ENCODE measurements around the gene CNBP.
"Not testable (repeated sequence)": the region's sequence is repeated elsewhere in the genome, so short reads cannot be mapped to it uniquely, and the experiment has no call there.

The CNBP gene

DNA sequence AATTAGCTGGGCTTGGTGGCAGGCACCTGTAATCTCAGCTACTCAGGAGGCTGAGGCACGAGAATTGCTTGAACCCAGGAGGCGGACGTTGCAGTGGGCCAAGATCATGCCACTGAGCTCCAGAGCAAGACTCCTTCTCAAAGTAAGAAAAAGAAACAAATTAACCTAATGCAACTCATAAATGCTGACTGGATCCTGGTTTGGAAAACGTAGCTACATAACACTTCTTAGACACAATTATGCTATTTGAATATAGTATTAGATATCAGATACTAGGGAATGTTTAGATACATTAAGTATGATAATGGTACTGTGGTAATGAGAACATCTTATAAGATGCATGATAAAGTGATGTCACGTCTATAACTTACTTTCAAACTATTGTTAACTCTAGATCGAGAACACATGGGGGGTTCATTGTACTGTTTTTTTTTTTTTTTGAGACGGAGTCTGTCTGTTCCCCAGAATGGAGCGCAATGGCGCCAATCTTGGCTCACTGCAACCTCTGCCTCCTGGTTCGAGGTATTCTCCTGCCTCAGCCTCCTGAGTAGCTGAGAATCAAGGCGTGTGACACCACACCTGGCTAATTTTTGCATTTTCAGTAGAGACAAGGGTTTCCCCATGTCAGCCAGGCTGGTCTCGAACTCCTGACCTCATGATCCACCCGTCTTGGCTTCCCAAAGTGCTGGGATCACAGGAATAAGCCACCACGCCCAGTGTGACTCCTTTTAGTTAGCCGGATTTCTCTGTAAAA lies 16.9 kb downstream of the CNBP start:
- no peaks in the 10 kb centered on the region for H3K27me3 ChIP-seq (ENCODE audit: control insufficient read depth in 2 of 2, insufficient read depth in 2 of 2, low read length in 2 of 2)
- no peak overlapping the region for H3K27ac ChIP-seq (ENCODE audit: low read depth in 2 of 2, low read length in 2 of 2)
- no peak overlapping the region for H3K9ac ChIP-seq (ENCODE audit: low read depth in 1 of 2, low read length in 2 of 2)
- no peak overlapping the region for H3K4me3 ChIP-seq (ENCODE audit: low read length in 2 of 2)
- H3K9me3 ChIP-seq (ENCODE audit: control insufficient read depth in 2 of 2, low read length in 2 of 2) = no peaks in the 10 kb centered on the region
- peaks cover 6 to 10% of the 10 kb centered on the region in 2 donors for H3K4me1 ChIP-seq (ENCODE audit: control insufficient read depth in 2 of 2, insufficient read depth in 2 of 2, low read length in 2 of 2)
- peaks cover 44 to 52% of the 10 kb centered on the region in 2 donors for H3K36me3 ChIP-seq (ENCODE audit: control insufficient read depth in 2 of 2, insufficient read depth in 2 of 2, low read length in 2 of 2)

- Histone ChIP-seq H3K36me3 (ENCODE audit: control insufficient read depth in 2 of 2, insufficient read depth in 2 of 2, low read length in 2 of 2) (peaks cover 33 to 41% of the 10 kb centered on the region in 2 donors), H3K4me1 (ENCODE audit: control insufficient read depth in 2 of 2, insufficient read depth in 2 of 2, low read length in 2 of 2) (peaks cover 6 to 11% of the 10 kb centered on the region in 2 donors)
- H3K9me3 ChIP-seq (ENCODE audit: control insufficient read depth in 2 of 2, low read length in 2 of 2); H3K9ac ChIP-seq (ENCODE audit: low read depth in 1 of 2, low read length in 2 of 2); H3K4me3 ChIP-seq (ENCODE audit: low read length in 2 of 2); H3K27ac ChIP-seq (ENCODE audit: low read depth in 2 of 2, low read length in 2 of 2); H3K27me3 ChIP-seq (ENCODE audit: control insufficient read depth in 2 of 2, insufficient read depth in 2 of 2, low read length in 2 of 2): not testable (repeated sequence)
These were observed 18.1 kb downstream of the CNBP start for GRCh38 chr3:129165594-129165993.

DNA sequence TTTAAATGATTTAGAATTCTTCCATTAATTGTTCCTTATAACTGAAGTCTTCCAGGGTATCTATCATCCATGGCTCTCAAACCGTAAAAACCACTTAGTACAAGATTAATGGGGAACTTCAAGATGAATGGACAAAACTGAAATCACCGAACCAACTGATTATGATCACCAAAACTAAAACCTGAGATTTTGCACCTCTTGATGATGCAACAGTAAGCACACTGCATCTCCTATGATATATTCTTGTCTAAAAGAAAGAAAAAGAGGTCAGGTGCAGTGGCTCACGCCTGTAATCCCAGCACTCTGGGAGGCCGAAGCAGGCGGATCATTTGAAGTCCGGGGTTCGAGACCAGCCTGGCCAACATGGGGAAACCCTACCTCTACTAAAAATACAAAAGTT lies 19.2 kb downstream of the CNBP start:
- Histone ChIP-seq H3K27ac (ENCODE audit: low read depth in 2 of 2, low read length in 2 of 2) (no peak overlapping the region), H3K4me3 (ENCODE audit: low read length in 2 of 2) (no peak overlapping the region), H3K4me1 (ENCODE audit: control insufficient read depth in 2 of 2, insufficient read depth in 2 of 2, low read length in 2 of 2) (peaks cover 12 to 13% of the 10 kb centered on the region in 2 donors), H3K36me3 (ENCODE audit: control insufficient read depth in 2 of 2, insufficient read depth in 2 of 2, low read length in 2 of 2) (peaks cover 22 to 30% of the 10 kb centered on the region in 2 donors), H3K9ac (ENCODE audit: low read depth in 1 of 2, low read length in 2 of 2) (no peak overlapping the region), H3K9me3 (ENCODE audit: control insufficient read depth in 2 of 2, low read length in 2 of 2) (no peaks in the 10 kb centered on the region), H3K27me3 (ENCODE audit: control insufficient read depth in 2 of 2, insufficient read depth in 2 of 2, low read length in 2 of 2) (no peaks in the 10 kb centered on the region)

DNA sequence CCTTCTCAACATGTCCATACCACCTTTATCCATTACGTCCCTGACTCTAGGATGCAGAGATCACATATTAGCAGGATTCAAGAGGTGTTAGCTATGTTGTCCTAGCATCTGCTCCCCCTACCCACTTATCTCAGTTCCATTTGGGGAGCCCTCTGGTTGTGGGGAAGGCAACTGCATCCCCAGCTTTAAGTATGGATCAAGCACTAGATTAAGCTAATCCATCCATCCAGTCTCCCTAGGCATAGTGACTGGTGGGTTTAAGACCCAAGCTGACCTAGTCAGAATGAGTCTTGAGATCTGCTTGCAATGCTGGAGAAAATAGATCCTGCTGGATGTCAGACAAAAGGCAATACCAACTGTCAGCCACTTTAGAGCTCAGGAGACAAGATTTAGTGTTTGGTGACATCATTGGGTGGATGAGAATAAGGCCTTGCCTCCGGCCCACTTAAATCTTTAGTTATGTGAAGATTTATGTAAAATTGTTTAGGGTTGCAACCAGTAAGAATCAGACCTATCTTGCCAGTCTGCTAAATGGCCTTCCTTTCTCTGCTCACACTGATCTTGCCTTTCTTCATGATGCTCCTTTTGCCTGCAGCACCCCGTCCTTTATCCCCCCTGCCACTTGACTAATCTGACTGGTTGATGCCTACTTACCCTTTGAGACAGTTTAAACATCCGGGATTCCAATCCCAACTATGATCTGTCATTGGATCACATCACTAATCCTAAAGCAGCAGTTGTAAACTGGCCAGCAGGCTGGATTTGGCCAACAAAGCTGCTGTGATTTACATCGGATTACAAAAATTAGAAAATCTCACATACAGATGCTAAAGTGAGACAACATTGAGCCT lies 20.7 kb downstream of the CNBP start:
- Histone ChIP-seq H3K27ac (ENCODE audit: low read depth in 2 of 2, low read length in 2 of 2) (no peak overlapping the region), H3K9me3 (ENCODE audit: control insufficient read depth in 2 of 2, low read length in 2 of 2) (no peaks in the 10 kb centered on the region), H3K9ac (ENCODE audit: low read depth in 1 of 2, low read length in 2 of 2) (peak overlapping the region in 1 of 2 donors; percentile 1), H3K4me3 (ENCODE audit: low read length in 2 of 2) (no peak overlapping the region), H3K27me3 (ENCODE audit: control insufficient read depth in 2 of 2, insufficient read depth in 2 of 2, low read length in 2 of 2) (no peaks in the 10 kb centered on the region), H3K36me3 (ENCODE audit: control insufficient read depth in 2 of 2, insufficient read depth in 2 of 2, low read length in 2 of 2) (peaks cover 21 to 30% of the 10 kb centered on the region in 2 donors), H3K4me1 (ENCODE audit: control insufficient read depth in 2 of 2, insufficient read depth in 2 of 2, low read length in 2 of 2) (peaks cover 15% of the 10 kb centered on the region in 2 donors)

DNA sequence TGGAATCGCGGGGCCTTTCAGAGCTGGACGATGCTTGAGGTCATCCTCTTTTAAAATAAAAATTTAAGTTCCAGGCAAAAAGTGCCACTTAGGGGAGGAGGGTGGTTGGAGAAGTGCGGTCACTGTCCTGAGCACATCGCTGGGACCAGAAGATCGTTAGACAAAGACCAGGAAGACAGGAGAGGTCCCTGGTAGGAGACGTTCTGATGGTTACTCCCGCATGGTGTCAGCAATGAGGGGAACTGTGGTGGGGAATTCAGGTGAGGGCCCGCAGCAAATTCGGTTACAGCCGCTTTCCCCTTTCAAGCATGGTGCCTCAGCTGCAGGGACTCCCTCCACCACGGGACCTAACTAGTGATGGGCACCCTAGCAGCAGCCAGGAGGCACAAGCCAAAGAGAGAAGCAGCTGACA lies 21.8 kb downstream of the CNBP start:
- no peaks in the 10 kb centered on the region for H3K9me3 ChIP-seq (ENCODE audit: control insufficient read depth in 2 of 2, low read length in 2 of 2)
- no peaks in the 10 kb centered on the region for H3K27me3 ChIP-seq (ENCODE audit: control insufficient read depth in 2 of 2, insufficient read depth in 2 of 2, low read length in 2 of 2)
- H3K27ac ChIP-seq (ENCODE audit: low read depth in 2 of 2, low read length in 2 of 2) = peak overlapping the region; percentile 96 to 97
- H3K4me1 ChIP-seq (ENCODE audit: control insufficient read depth in 2 of 2, insufficient read depth in 2 of 2, low read length in 2 of 2) = peaks cover 15% of the 10 kb centered on the region in 2 donors
- peak overlapping the region; percentile 78 to 97 for H3K9ac ChIP-seq (ENCODE audit: low read depth in 1 of 2, low read length in 2 of 2)
- peaks cover 17 to 28% of the 10 kb centered on the region in 2 donors for H3K36me3 ChIP-seq (ENCODE audit: control insufficient read depth in 2 of 2, insufficient read depth in 2 of 2, low read length in 2 of 2)
- H3K4me3 ChIP-seq (ENCODE audit: low read length in 2 of 2) = peak overlapping the region; percentile 89 to 99

GRCh38 chr3:129160891-129161859 lies 22.5 kb downstream of the CNBP start, which contains the start of gene ISY1:
ISY1 (minus strand) TSS chr3:129161063; CDS start chr3:129160975, 88 bp downstream.
- H3K4me1 ChIP-seq (ENCODE audit: control insufficient read depth in 2 of 2, insufficient read depth in 2 of 2, low read length in 2 of 2) = peaks cover 15% of the 10 kb centered on the region in 2 donors
- peaks cover 18 to 25% of the 10 kb centered on the region in 2 donors for H3K36me3 ChIP-seq (ENCODE audit: control insufficient read depth in 2 of 2, insufficient read depth in 2 of 2, low read length in 2 of 2)
- H3K4me3 ChIP-seq (ENCODE audit: low read length in 2 of 2) = peak within 1 kb of the TSS; percentile 89 to 99
- peak within 1 kb of the TSS; percentile 96 to 97 for H3K27ac ChIP-seq (ENCODE audit: low read depth in 2 of 2, low read length in 2 of 2)
- H3K27me3 ChIP-seq (ENCODE audit: control insufficient read depth in 2 of 2, insufficient read depth in 2 of 2, low read length in 2 of 2) = no peaks in the 10 kb centered on the region
- H3K9ac ChIP-seq (ENCODE audit: low read depth in 1 of 2, low read length in 2 of 2) = peak within 1 kb of the TSS; percentile 78 to 97
- H3K9me3 ChIP-seq (ENCODE audit: control insufficient read depth in 2 of 2, low read length in 2 of 2) = no peaks in the 10 kb centered on the region

- Histone ChIP-seq H3K36me3 (ENCODE audit: control insufficient read depth in 2 of 2, insufficient read depth in 2 of 2, low read length in 2 of 2) (peaks cover 23 to 29% of the 10 kb centered on the region in 2 donors), H3K27me3 (ENCODE audit: control insufficient read depth in 2 of 2, insufficient read depth in 2 of 2, low read length in 2 of 2) (no peaks in the 10 kb centered on the region), H3K9me3 (ENCODE audit: control insufficient read depth in 2 of 2, low read length in 2 of 2) (no peaks in the 10 kb centered on the region), H3K9ac (ENCODE audit: low read depth in 1 of 2, low read length in 2 of 2) (no peak overlapping the region), H3K4me1 (ENCODE audit: control insufficient read depth in 2 of 2, insufficient read depth in 2 of 2, low read length in 2 of 2) (peaks cover 0 to 2% of the 10 kb centered on the region in 2 donors), H3K4me3 (ENCODE audit: low read length in 2 of 2) (no peak overlapping the region), H3K27ac (ENCODE audit: low read depth in 2 of 2, low read length in 2 of 2) (no peak overlapping the region)
These were observed 38.9 kb downstream of the CNBP start for GRCh38 chr3:129144786-129145185.

DNA sequence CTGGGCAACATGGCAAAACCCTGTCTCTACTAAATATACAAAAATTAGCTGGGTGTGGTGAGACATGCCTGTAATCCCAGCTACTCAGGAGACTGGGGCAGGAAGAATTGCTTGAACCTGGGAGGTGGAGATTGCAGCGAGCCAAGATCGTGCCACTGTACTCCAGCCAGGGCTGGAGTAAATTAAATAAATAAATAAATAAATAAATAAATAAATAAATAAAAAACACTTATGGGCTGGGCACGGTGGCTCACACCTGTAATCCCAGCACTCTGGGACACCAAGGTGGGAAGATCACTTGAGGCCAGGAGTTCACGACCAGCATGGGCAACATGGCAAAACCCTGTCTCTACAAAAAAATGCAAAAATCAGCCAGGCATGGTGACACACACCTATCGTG lies 42.7 kb downstream of the CNBP start:
- not testable (repeated sequence) for H3K27me3 ChIP-seq (ENCODE audit: control insufficient read depth in 2 of 2, insufficient read depth in 2 of 2, low read length in 2 of 2); H3K27ac ChIP-seq (ENCODE audit: low read depth in 2 of 2, low read length in 2 of 2); H3K4me1 ChIP-seq (ENCODE audit: control insufficient read depth in 2 of 2, insufficient read depth in 2 of 2, low read length in 2 of 2); H3K9ac ChIP-seq (ENCODE audit: low read depth in 1 of 2, low read length in 2 of 2); H3K4me3 ChIP-seq (ENCODE audit: low read length in 2 of 2); H3K9me3 ChIP-seq (ENCODE audit: control insufficient read depth in 2 of 2, low read length in 2 of 2)
- H3K36me3 ChIP-seq (ENCODE audit: control insufficient read depth in 2 of 2, insufficient read depth in 2 of 2, low read length in 2 of 2) = peaks cover 25 to 32% of the 10 kb centered on the region in 2 donors

- peaks cover 20 to 26% of the 10 kb centered on the region in 2 donors for H3K36me3 ChIP-seq (ENCODE audit: control insufficient read depth in 2 of 2, insufficient read depth in 2 of 2, low read length in 2 of 2)
These were observed 43.8 kb downstream of the CNBP start for GRCh38 chr3:129139911-129140310.

More at GRCh38 chr3:129139911-129140310, 43.8 kb downstream of the CNBP start:
- peaks cover 0 to 2% of the 10 kb centered on the region in 2 donors for H3K4me1 ChIP-seq (ENCODE audit: control insufficient read depth in 2 of 2, insufficient read depth in 2 of 2, low read length in 2 of 2)
- H3K9ac ChIP-seq (ENCODE audit: low read depth in 1 of 2, low read length in 2 of 2) = no peak overlapping the region
- no peaks in the 10 kb centered on the region for H3K27me3 ChIP-seq (ENCODE audit: control insufficient read depth in 2 of 2, insufficient read depth in 2 of 2, low read length in 2 of 2)
- H3K27ac ChIP-seq (ENCODE audit: low read depth in 2 of 2, low read length in 2 of 2) = no peak overlapping the region
- H3K9me3 ChIP-seq (ENCODE audit: control insufficient read depth in 2 of 2, low read length in 2 of 2) = no peaks in the 10 kb centered on the region
- no peak overlapping the region for H3K4me3 ChIP-seq (ENCODE audit: low read length in 2 of 2)

All from mucosa of rectum (tissue), 2 donors.